HL-60 (cell line): ENCODE measurements around the gene PTPRD.

Source experiments
- GABPA ChIP-seq: IDR thresholded peaks from 2 replicates; pipeline ENCODE4 v1.6.1; 2012; ENCODE audit warnings: low read depth
- POLR2AphosphoS5 ChIP-seq: IDR thresholded peaks from 2 replicates; pipeline ENCODE4 v1.6.1; 2012; ENCODE audit warnings: low read depth
- SPI1 ChIP-seq: IDR thresholded peaks from 2 replicates; pipeline ENCODE4 v1.6.1; 2012; ENCODE audit warnings: low read depth, mild to moderate bottlenecking, borderline replicate concordance
- TF ChIP-seq, protein P1 (sequence below): IDR thresholded peaks from one replicate; pipeline ENCODE4 v1.5.1; 2011; ENCODE audit warnings: low read length, control low read depth, inconsistent platforms; ENCODE audit not compliant: insufficient read depth
- TF ChIP-seq, protein P2 (sequence below): IDR thresholded peaks from 2 replicates; pipeline ENCODE4 v1.6.1; 2012; ENCODE audit warnings: low read depth; ENCODE audit not compliant: insufficient replicate concordance

DNA sequence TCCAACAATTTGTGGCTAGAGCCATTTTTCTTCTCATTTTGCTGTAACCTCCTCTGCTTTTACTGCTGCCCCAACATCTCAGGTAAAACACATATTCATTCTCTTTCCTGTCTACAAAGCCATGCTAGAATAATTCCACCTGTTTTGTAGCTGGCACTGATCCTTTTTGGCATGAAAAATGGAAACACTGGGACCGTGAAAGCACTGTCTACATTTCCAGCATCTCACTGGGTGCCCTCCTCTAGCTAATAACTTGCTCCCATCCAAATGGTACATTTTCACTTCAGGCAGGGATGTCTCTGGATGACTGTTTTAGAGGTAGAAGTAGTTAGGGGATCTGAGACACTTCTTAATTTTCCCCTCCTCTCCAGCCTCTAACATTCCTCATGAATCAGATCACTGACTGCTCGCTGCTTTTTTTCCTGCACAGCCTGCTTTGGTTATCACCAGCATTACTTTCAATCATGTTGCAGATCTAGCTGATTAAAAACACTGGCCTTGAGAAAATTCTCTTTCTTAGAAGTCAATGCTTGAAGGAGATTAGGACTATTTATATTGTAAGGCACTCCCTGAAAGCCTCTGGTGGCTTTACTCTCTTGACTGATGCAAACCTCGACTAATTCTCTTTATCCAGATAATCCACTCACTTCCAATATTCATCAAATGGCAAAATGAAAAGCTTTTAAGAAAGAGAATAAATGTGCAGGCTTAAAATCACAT is 1500.6 kb downstream of the PTPRD start:
- TF ChIP-seq, protein P1, sequence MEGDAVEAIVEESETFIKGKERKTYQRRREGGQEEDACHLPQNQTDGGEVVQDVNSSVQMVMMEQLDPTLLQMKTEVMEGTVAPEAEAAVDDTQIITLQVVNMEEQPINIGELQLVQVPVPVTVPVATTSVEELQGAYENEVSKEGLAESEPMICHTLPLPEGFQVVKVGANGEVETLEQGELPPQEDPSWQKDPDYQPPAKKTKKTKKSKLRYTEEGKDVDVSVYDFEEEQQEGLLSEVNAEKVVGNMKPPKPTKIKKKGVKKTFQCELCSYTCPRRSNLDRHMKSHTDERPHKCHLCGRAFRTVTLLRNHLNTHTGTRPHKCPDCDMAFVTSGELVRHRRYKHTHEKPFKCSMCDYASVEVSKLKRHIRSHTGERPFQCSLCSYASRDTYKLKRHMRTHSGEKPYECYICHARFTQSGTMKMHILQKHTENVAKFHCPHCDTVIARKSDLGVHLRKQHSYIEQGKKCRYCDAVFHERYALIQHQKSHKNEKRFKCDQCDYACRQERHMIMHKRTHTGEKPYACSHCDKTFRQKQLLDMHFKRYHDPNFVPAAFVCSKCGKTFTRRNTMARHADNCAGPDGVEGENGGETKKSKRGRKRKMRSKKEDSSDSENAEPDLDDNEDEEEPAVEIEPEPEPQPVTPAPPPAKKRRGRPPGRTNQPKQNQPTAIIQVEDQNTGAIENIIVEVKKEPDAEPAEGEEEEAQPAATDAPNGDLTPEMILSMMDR, result no peak
- no peak for TF ChIP-seq POLR2AphosphoS5
- TF ChIP-seq, protein P2, sequence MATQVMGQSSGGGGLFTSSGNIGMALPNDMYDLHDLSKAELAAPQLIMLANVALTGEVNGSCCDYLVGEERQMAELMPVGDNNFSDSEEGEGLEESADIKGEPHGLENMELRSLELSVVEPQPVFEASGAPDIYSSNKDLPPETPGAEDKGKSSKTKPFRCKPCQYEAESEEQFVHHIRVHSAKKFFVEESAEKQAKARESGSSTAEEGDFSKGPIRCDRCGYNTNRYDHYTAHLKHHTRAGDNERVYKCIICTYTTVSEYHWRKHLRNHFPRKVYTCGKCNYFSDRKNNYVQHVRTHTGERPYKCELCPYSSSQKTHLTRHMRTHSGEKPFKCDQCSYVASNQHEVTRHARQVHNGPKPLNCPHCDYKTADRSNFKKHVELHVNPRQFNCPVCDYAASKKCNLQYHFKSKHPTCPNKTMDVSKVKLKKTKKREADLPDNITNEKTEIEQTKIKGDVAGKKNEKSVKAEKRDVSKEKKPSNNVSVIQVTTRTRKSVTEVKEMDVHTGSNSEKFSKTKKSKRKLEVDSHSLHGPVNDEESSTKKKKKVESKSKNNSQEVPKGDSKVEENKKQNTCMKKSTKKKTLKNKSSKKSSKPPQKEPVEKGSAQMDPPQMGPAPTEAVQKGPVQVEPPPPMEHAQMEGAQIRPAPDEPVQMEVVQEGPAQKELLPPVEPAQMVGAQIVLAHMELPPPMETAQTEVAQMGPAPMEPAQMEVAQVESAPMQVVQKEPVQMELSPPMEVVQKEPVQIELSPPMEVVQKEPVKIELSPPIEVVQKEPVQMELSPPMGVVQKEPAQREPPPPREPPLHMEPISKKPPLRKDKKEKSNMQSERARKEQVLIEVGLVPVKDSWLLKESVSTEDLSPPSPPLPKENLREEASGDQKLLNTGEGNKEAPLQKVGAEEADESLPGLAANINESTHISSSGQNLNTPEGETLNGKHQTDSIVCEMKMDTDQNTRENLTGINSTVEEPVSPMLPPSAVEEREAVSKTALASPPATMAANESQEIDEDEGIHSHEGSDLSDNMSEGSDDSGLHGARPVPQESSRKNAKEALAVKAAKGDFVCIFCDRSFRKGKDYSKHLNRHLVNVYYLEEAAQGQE, result no peak
- no peak for TF ChIP-seq SPI1
- no peak for TF ChIP-seq GABPA
